ENCODE measurements around the gene ABI3BP. TPM values are rescaled to one million over a fixed set of nuclear protein-coding genes. Genes with fewer than 3 reads are reported as not detected.
A peak's percentile ranks its signal among the peaks of the same experiment; 100 is the strongest.

The ABI3BP gene
- total and polyA plus RNA-seq, 11 donors, result 7.8 to 96.6 (median 26.4) TPM

- Histone ChIP-seq H3K27me3 (no peaks in the 10 kb centered on the region), H3K4me3 (no peak overlapping the region), H3K36me3 (no peaks in the 10 kb centered on the region), H3K27ac (peak overlapping the region in 2 of 12 donors; percentile 10 to 13), H3K9me3 (peaks cover 0 to 5% (median 0%) of the 10 kb centered on the region in 12 donors), H3K4me1 (peaks cover 0 to 40% (median 4%) of the 10 kb centered on the region in 12 donors)
- 64 to 82% (median 70%) methylated on average over 1 of the region's 1 CpG for WGBS, 4 donors
- TF ChIP-seq CTCF (IDR thresholded peaks at IDR 0.05) (no peak), POLR2A (IDR thresholded peaks at IDR 0.05) (no peak)
- DNase-seq, result no peak
- intact Hi-C loops (cut with DNase I), result no loop called here
- ATAC-seq, result peak in 3 of 4 donors; percentile 68 to 71 (median 71)
These were observed 15.1 kb downstream of the ABI3BP start for GRCh38 chr3:100978011-100978659.

- H3K9me3 ChIP-seq, result peaks cover 0 to 5% (median 0%) of the 10 kb centered on the region in 12 donors
- H3K4me3 ChIP-seq, result no peak overlapping the region
- intact Hi-C loops (cut with DNase I), result no loop called here
- DNase-seq (no peak), ATAC-seq (no peak)
- WGBS, 4 donors, result 51 to 68% (median 58%) methylated on average over 3 of the region's 3 CpGs
- no peak for TF ChIP-seq POLR2A (IDR thresholded peaks at IDR 0.05)
- no peak for TF ChIP-seq CTCF (IDR thresholded peaks at IDR 0.05)
- no peaks in the 10 kb centered on the region for H3K27me3 ChIP-seq
- H3K36me3 ChIP-seq, result no peaks in the 10 kb centered on the region
- no peak overlapping the region for H3K27ac ChIP-seq
- peaks cover 0 to 33% (median 1%) of the 10 kb centered on the region in 12 donors for H3K4me1 ChIP-seq
These were observed 16.6 kb downstream of the ABI3BP start for GRCh38 chr3:100976611-100977010.

GRCh38 chr3:100975714-100976113 is 17.5 kb downstream of the ABI3BP start:
- intact Hi-C loops (cut with DNase I), result no loop called here
- Histone ChIP-seq H3K4me1 (peaks cover 0 to 28% (median 1%) of the 10 kb centered on the region in 12 donors), H3K27ac (no peak overlapping the region), H3K36me3 (no peaks in the 10 kb centered on the region), H3K9me3 (peaks cover 0 to 5% (median 0%) of the 10 kb centered on the region in 12 donors), H3K4me3 (no peak overlapping the region), H3K27me3 (no peaks in the 10 kb centered on the region)
- ATAC-seq (no peak), DNase-seq (no peak)
- no peak for TF ChIP-seq CTCF (IDR thresholded peaks at IDR 0.05)
- no peak for TF ChIP-seq POLR2A (IDR thresholded peaks at IDR 0.05)
- WGBS, 4 donors, result 67 to 82% (median 79%) methylated on average over 2 of the region's 2 CpGs

- ATAC-seq (no peak), DNase-seq (no peak)
- Histone ChIP-seq H3K9me3 (peaks cover 0 to 5% (median 0%) of the 10 kb centered on the region in 12 donors), H3K4me3 (no peak overlapping the region), H3K36me3 (no peaks in the 10 kb centered on the region), H3K4me1 (peaks cover 0 to 38% (median 1%) of the 10 kb centered on the region in 12 donors), H3K27me3 (no peaks in the 10 kb centered on the region), H3K27ac (no peak overlapping the region)
- 78 to 87% (median 84%) methylated on average over 4 of the region's 4 CpGs for WGBS, 4 donors
- TF ChIP-seq CTCF (IDR thresholded peaks at IDR 0.05), result no peak
- no peak for TF ChIP-seq POLR2A (IDR thresholded peaks at IDR 0.05)
- intact Hi-C loops (cut with DNase I), result no loop called here
These were observed 19.6 kb downstream of the ABI3BP start for GRCh38 chr3:100973594-100973993.
